Fibroblast of pulmonary artery (primary cell): Measurements from ENCODE around the gene SPATA1.
A peak's percentile ranks its signal among the peaks of the same experiment; 100 is the strongest.

ENCODE experiments used
- DNase-seq: peaks from one replicate; pipeline ENCODE4 v3.0.0-alpha.2; 2010; ENCODE audit warnings: low read depth
- H3K4me3 ChIP-seq: replicated peaks from 2 replicates; pipeline ENCODE4 v1.5.1; 2011; ENCODE audit warnings: low read depth, mild to moderate bottlenecking, control low read depth, low read length, moderate library complexity
- TF ChIP-seq, protein P1 (sequence below): IDR thresholded peaks from 2 replicates; pipeline ENCODE4 v1.5.1; 2011; ENCODE audit warnings: mild to moderate bottlenecking, control low read depth, low read length, inconsistent platforms; ENCODE audit errors: missing control alignments

Gene SPATA1

DNA sequence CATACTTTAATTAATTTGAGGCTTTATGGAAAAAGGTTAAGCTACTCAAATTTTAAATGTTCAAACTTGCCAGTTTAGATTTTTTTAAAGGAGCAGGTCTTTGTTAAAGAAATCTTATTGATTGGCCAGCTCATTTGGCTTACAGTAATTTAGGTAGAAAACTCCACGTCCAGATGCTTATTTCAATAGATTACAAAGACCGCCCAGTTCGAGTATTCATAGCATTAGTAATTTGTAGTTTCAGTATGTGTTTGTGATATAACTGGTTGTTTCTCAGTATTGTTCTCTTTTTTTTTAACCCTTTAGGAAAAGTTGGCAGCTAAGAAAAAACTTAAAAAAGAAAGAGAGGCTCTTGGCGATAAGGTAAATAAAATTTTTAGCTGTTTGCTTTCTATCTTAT, 25.5 kb upstream of the SPATA1 start:
- H3K4me3 ChIP-seq, result peak overlapping the region; percentile 80
- no peak for DNase-seq
- TF ChIP-seq, protein P1, sequence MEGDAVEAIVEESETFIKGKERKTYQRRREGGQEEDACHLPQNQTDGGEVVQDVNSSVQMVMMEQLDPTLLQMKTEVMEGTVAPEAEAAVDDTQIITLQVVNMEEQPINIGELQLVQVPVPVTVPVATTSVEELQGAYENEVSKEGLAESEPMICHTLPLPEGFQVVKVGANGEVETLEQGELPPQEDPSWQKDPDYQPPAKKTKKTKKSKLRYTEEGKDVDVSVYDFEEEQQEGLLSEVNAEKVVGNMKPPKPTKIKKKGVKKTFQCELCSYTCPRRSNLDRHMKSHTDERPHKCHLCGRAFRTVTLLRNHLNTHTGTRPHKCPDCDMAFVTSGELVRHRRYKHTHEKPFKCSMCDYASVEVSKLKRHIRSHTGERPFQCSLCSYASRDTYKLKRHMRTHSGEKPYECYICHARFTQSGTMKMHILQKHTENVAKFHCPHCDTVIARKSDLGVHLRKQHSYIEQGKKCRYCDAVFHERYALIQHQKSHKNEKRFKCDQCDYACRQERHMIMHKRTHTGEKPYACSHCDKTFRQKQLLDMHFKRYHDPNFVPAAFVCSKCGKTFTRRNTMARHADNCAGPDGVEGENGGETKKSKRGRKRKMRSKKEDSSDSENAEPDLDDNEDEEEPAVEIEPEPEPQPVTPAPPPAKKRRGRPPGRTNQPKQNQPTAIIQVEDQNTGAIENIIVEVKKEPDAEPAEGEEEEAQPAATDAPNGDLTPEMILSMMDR, result no peak

DNA sequence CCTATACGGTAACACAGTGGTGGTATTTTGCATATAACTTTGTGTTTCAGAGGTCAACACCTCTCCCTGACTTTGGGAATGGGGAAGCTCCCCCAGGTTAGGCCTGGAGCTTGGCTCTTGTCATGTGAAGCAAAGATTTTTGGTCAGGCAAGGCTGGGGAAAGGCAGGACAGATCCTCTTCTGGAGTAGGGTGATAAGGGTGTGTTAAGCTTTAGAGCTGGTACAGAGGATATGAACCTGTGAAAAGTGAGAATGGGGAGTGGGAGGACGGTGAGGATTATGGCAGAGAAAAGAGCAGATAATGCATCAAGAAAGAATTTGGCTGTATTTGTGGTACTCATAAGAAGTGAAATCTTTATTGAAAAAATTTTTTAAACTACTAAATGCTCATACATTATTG, 24.9 kb upstream of the SPATA1 start:
- no peak overlapping the region for H3K4me3 ChIP-seq
- TF ChIP-seq, protein P1, result no peak
- DNase-seq, result no peak

DNA sequence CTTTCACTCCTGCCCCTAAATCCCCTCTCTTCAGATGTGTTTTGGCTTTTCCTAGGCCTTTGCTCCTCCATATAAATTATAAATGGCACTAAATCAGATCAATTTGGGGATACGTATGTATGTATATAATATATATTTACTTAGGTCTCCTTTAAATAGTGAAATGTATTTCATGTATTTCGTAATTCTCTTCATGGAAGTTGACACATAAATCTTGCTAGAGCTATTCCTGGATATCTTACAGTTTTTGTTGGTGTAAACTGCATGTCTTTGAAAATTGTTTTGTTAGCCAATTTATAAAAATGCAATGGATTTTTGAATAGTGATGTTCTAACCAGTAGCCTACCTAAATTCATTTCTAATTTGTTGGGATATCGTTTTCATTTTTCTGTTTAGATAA, 18.1 kb upstream of the SPATA1 start:
- TF ChIP-seq, protein P1, result no peak
- DNase-seq, result peak; percentile 11
- H3K4me3 ChIP-seq, result no peak overlapping the region

DNA sequence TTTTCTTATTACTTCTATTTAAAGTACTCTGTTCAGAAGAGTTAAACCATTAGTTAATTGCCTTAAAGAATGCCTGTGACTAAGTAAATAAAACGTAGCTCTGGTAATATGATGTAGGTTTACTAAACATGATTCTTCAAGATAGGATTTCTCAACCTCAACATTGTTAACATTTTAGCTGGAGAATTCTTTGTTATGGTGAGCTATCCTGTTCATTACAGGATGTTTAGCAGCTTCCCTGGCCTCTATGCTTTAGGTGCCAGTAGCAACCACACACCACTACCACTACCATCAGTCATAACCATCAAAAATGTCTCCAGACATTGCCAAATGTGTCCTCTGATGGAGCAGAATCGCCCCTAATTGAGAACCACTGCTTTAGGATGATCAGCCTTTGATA, 16.4 kb upstream of the SPATA1 start:
- no peak for DNase-seq
- H3K4me3 ChIP-seq, result no peak overlapping the region
- TF ChIP-seq, protein P1, result no peak

DNA sequence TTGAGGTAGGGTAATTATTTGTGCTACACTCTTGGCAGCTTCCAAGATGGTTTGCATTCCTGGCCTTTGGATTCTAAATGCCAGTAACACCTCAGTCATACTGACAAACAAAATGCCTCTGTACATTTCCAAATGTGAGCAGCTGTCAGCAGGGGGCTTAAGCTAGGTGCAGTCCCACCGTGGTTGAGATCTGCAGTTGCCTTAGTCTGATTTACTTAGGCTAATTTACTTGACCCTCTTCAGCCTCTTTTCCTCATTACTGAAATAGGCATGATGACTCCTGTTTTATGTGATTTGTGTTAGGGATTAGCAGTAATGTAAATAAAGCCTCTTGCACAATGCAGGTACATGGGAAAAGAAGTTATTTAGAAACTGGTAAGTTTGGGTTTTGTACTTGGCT, 13.5 kb upstream of the SPATA1 start:
- TF ChIP-seq, protein P1, result no peak

DNA sequence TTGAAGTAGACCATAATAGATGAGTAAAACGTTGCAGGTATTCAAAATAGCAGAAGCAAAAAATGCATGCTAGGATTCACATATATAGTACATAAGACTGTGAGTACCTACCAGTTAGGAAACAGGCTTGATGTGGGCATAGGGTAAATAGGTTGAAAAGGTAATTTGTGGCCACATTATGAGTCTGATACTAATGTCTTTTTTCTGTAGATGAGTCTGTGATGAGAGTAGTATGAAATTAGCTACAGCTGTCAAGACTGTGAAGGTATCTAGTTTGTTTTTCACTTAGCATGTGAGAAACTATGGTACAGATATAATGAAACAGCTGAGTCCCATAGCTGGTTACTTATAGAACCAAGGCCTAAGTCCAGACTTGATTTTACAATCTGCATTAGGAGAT, 12.4 kb upstream of the SPATA1 start:
- H3K4me3 ChIP-seq, result no peak overlapping the region
- TF ChIP-seq, protein P1, result no peak
- no peak for DNase-seq

More for the DNA sequence above, 13.5 kb upstream of the SPATA1 start:
- DNase-seq, result no peak
- no peak overlapping the region for H3K4me3 ChIP-seq

DNA sequence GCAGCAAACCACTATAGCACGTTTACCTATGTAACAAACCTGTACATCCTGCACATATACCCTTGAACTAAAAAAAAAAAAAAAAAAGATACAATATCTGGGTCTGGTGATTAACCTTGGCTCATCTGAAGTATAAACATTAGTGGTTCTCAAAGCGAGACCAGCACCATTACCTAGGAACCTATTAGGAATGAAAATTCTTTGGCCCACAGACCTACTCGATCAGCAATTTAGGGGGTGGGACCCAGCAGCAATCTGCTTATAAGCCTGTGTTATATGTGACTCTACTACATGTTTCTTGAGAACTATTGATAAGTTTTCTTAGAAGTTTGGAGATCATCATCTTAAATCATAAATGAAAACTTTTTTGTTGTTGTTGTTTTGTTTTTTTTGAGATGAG, 9.7 kb upstream of the SPATA1 start:
- H3K4me3 ChIP-seq, result no peak overlapping the region
- TF ChIP-seq, protein P1, result no peak
- DNase-seq, result no peak
